IgD-negative memory B cell (primary cell): ENCODE measurements around the gene BSG. TPM values are rescaled to one million over a fixed set of nuclear protein-coding genes. Genes with fewer than 3 reads are reported as not detected.
"Not testable (repeated sequence)": the region's sequence is repeated elsewhere in the genome, so short reads cannot be mapped to it uniquely, and the experiment has no call there.

ENCODE experiments used
- H3K27ac Mint-ChIP-seq, 3 donors: one replicate each; pipeline ENCODE4 v1.8.0; 2020 to 2022; ENCODE audit warnings: mild to moderate bottlenecking in 3 of 3, mixed read lengths in 3 of 3, moderate library complexity in 1 of 3
- H3K27me3 Mint-ChIP-seq: one replicate; pipeline ENCODE4 v1.8.0; 2021; ENCODE audit warnings: mixed read lengths
- H3K36me3 Mint-ChIP-seq: one replicate; pipeline ENCODE4 v1.8.0; 2020; ENCODE audit warnings: mild to moderate bottlenecking, mixed read lengths
- H3K4me1 Mint-ChIP-seq, 3 donors: one replicate each; pipeline ENCODE4 v1.8.0; 2020 to 2022; ENCODE audit warnings: mixed read lengths in 3 of 3, mild to moderate bottlenecking in 1 of 3
- H3K4me3 Mint-ChIP-seq, 4 donors: one replicate each; pipeline ENCODE4 v1.8.0; 2020 to 2022; ENCODE audit warnings: mild to moderate bottlenecking in 4 of 4, mixed read lengths in 4 of 4, moderate library complexity in 3 of 4
- H3K9me3 Mint-ChIP-seq, 3 donors: one replicate each; pipeline ENCODE4 v1.8.0; 2020 to 2021; ENCODE audit warnings: mixed read lengths in 3 of 3, mild to moderate bottlenecking in 1 of 3
- polyA plus RNA-seq: library from polyadenylated mRNA; unstranded; fragments of 300-500 nt; fragmentation: Illumina TruSeq; gene quantifications from one replicate; pipeline ENCODE4 v1.2.3, GENCODE V29; 2021

Gene BSG
- polyA plus RNA-seq, 1 donor from 2014 or later, result 287 TPM

- peak overlapping the region in 1 of 3 donors; percentile 62 for H3K27ac Mint-ChIP-seq
- peaks cover 16% of the 10 kb centered on the region for H3K27me3 Mint-ChIP-seq
- peaks cover 0 to 3% (median 1%) of the 10 kb centered on the region in 3 donors for H3K4me1 Mint-ChIP-seq
- H3K36me3 Mint-ChIP-seq, result peaks cover 5% of the 10 kb centered on the region
- no peaks in the 10 kb centered on the region for H3K9me3 Mint-ChIP-seq
- H3K4me3 Mint-ChIP-seq, result no peak overlapping the region
Observed at GRCh38 chr19:584240-585001, 12.0 kb downstream of the BSG start.

GRCh38 chr19:585146-585545, 12.8 kb downstream of the BSG start:
- not testable (repeated sequence) for H3K27ac Mint-ChIP-seq, H3K4me3 Mint-ChIP-seq, H3K36me3 Mint-ChIP-seq, H3K4me1 Mint-ChIP-seq, H3K9me3 Mint-ChIP-seq
- peaks cover 16% of the 10 kb centered on the region for H3K27me3 Mint-ChIP-seq

GRCh38 chr19:585551-586110, 13.2 kb downstream of the BSG start:
- Mint-ChIP-seq H3K9me3 (no peaks in the 10 kb centered on the region), H3K36me3 (peaks cover 5% of the 10 kb centered on the region), H3K27me3 (peaks cover 16% of the 10 kb centered on the region), H3K4me1 (peaks cover 0 to 3% (median 1%) of the 10 kb centered on the region in 3 donors), H3K4me3 (peak overlapping the region in 1 of 4 donors; percentile 9), H3K27ac (no peak overlapping the region)

- Mint-ChIP-seq H3K27me3 (peaks cover 24% of the 10 kb centered on the region), H3K9me3 (no peaks in the 10 kb centered on the region), H3K36me3 (peaks cover 1% of the 10 kb centered on the region), H3K4me1 (peaks cover 0 to 3% (median 1%) of the 10 kb centered on the region in 3 donors), H3K27ac (peak overlapping the region in 1 of 3 donors; percentile 28), H3K4me3 (peak overlapping the region in 1 of 4 donors; percentile 83)
Observed at GRCh38 chr19:588093-588740, 15.8 kb downstream of the BSG start.

GRCh38 chr19:588741-589692, 16.6 kb downstream of the BSG start:
- no peaks in the 10 kb centered on the region for H3K9me3 Mint-ChIP-seq
- no peaks in the 10 kb centered on the region for H3K36me3 Mint-ChIP-seq
- peaks cover 29% of the 10 kb centered on the region for H3K27me3 Mint-ChIP-seq
- H3K27ac Mint-ChIP-seq, result peak overlapping the region in 1 of 3 donors; percentile 28
- peak overlapping the region; percentile 41 to 83 (median 66) for H3K4me3 Mint-ChIP-seq
- peaks cover 0 to 6% (median 5%) of the 10 kb centered on the region in 3 donors for H3K4me1 Mint-ChIP-seq

GRCh38 chr19:589693-590395, 17.4 kb downstream of the BSG start, which contains the start of gene HCN2:
TSS of gene HCN2 (plus strand) at chr19:589881. CDS start at chr19:589946, 65 bp downstream.
- Mint-ChIP-seq H3K4me3 (peak within 1 kb of the TSS; percentile 41 to 83 (median 66)), H3K4me1 (peaks cover 0 to 6% (median 5%) of the 10 kb centered on the region in 3 donors), H3K27ac (peak within 1 kb of the TSS in 1 of 3 donors; percentile 28), H3K27me3 (peaks cover 29% of the 10 kb centered on the region), H3K36me3 (no peaks in the 10 kb centered on the region), H3K9me3 (no peaks in the 10 kb centered on the region)

GRCh38 chr19:590396-590745, 18.0 kb downstream of the BSG start:
- Mint-ChIP-seq H3K27me3 (peaks cover 29% of the 10 kb centered on the region), H3K4me1 (peaks cover 0 to 6% (median 5%) of the 10 kb centered on the region in 3 donors), H3K27ac (no peak overlapping the region), H3K9me3 (no peaks in the 10 kb centered on the region), H3K4me3 (no peak overlapping the region), H3K36me3 (no peaks in the 10 kb centered on the region)

GRCh38 chr19:590750-591098, 18.3 kb downstream of the BSG start:
- H3K4me3 Mint-ChIP-seq, result no peak overlapping the region
- H3K4me1 Mint-ChIP-seq, result peaks cover 0 to 6% (median 5%) of the 10 kb centered on the region in 3 donors
- H3K36me3 Mint-ChIP-seq, result no peaks in the 10 kb centered on the region
- H3K9me3 Mint-ChIP-seq, result no peaks in the 10 kb centered on the region
- H3K27ac Mint-ChIP-seq, result no peak overlapping the region
- peaks cover 29% of the 10 kb centered on the region for H3K27me3 Mint-ChIP-seq

- Mint-ChIP-seq H3K4me1 (peaks cover 0 to 6% (median 5%) of the 10 kb centered on the region in 3 donors), H3K27me3 (peaks cover 28% of the 10 kb centered on the region), H3K9me3 (no peaks in the 10 kb centered on the region), H3K4me3 (peak overlapping the region in 3 of 4 donors; percentile 12 to 52 (median 38)), H3K36me3 (no peaks in the 10 kb centered on the region), H3K27ac (peak overlapping the region in 1 of 3 donors; percentile 80)
Observed at GRCh38 chr19:591099-591958, 18.9 kb downstream of the BSG start.

GRCh38 chr19:592101-592500, 19.7 kb downstream of the BSG start:
- no peak overlapping the region for H3K4me3 Mint-ChIP-seq
- peaks cover 0 to 6% (median 5%) of the 10 kb centered on the region in 3 donors for H3K4me1 Mint-ChIP-seq
- no peak overlapping the region for H3K27ac Mint-ChIP-seq
- H3K27me3 Mint-ChIP-seq, result peaks cover 22% of the 10 kb centered on the region
- H3K9me3 Mint-ChIP-seq, result no peaks in the 10 kb centered on the region
- no peaks in the 10 kb centered on the region for H3K36me3 Mint-ChIP-seq

GRCh38 chr19:593055-593454, 20.7 kb downstream of the BSG start:
- H3K36me3 Mint-ChIP-seq, result no peaks in the 10 kb centered on the region
- peaks cover 0 to 6% (median 4%) of the 10 kb centered on the region in 3 donors for H3K4me1 Mint-ChIP-seq
- H3K4me3 Mint-ChIP-seq, result peak overlapping the region in 1 of 4 donors; percentile 19
- no peaks in the 10 kb centered on the region for H3K9me3 Mint-ChIP-seq
- H3K27me3 Mint-ChIP-seq, result peaks cover 20% of the 10 kb centered on the region
- peak overlapping the region in 2 of 3 donors; percentile 71 to 73 for H3K27ac Mint-ChIP-seq

GRCh38 chr19:593505-593904, 21.1 kb downstream of the BSG start:
- H3K4me1 Mint-ChIP-seq, result peaks cover 0 to 6% (median 4%) of the 10 kb centered on the region in 3 donors
- H3K4me3 Mint-ChIP-seq, result peak overlapping the region in 2 of 4 donors; percentile 19 to 37
- H3K27ac Mint-ChIP-seq, result peak overlapping the region in 2 of 3 donors; percentile 71 to 73
- peaks cover 18% of the 10 kb centered on the region for H3K27me3 Mint-ChIP-seq
- no peaks in the 10 kb centered on the region for H3K9me3 Mint-ChIP-seq
- no peaks in the 10 kb centered on the region for H3K36me3 Mint-ChIP-seq

GRCh38 chr19:594265-594870, 22.0 kb downstream of the BSG start:
- peaks cover 0 to 4% (median 2%) of the 10 kb centered on the region in 3 donors for H3K4me1 Mint-ChIP-seq
- H3K4me3 Mint-ChIP-seq, result no peak overlapping the region
- H3K27ac Mint-ChIP-seq, result peak overlapping the region in 1 of 3 donors; percentile 53
- H3K27me3 Mint-ChIP-seq, result peaks cover 12% of the 10 kb centered on the region
- H3K9me3 Mint-ChIP-seq, result no peaks in the 10 kb centered on the region
- no peaks in the 10 kb centered on the region for H3K36me3 Mint-ChIP-seq
